Testis (tissue), 2 donors: ENCODE measurements around the gene GPR132.

Experiments
- CTCF ChIP-seq, 3 experiments: fragments of 450-650 bp in 2 of 3; fragments of 200-600 bp in 1 of 3; sonication (generic) in 1 of 3; IDR thresholded peaks; one replicate each; pipeline ENCODE4 v1.5.1; 2016 to 2019; ENCODE audit warnings: antibody characterized with exemption in 3 of 3, mild to moderate bottlenecking in 2 of 3, moderate library complexity in 1 of 3
- POLR2A ChIP-seq: fragments of 450-650 bp; IDR thresholded peaks from one replicate; pipeline ENCODE4 v1.6.1; 2017; ENCODE audit warnings: antibody characterized with exemption, mild to moderate bottlenecking, moderate library complexity

GRCh38 chr14:105096206-105096875, 31.1 kb upstream of the GPR132 start:
- no peak for TF ChIP-seq POLR2A
- TF ChIP-seq CTCF (IDR thresholded peaks at IDR 0.05), result no peak
